PC-3 (cell line): ENCODE measurements around the gene OMG.

Source experiments
- EZH2phosphoT487 ChIP-seq: fragments of 300-600 bp; sonication (generic); IDR thresholded peaks from 2 replicates; pipeline ENCODE4 v1.6.1; 2018; ENCODE audit warnings: mild to moderate bottlenecking, antibody characterized with exemption, low read length, borderline replicate concordance
- TF ChIP-seq, protein P1 (sequence below): fragments of 300-600 bp; sonication (generic); conservative IDR thresholded peaks from 2 replicates; pipeline ENCODE4 v1.5.1; 2017; ENCODE audit warnings: antibody characterized with exemption, low read depth, mild to moderate bottlenecking, low read length

GRCh38 chr17:31283841-31284240, 13.2 kb downstream of the OMG start:
- no peak for TF ChIP-seq EZH2phosphoT487
- TF ChIP-seq, protein P1, sequence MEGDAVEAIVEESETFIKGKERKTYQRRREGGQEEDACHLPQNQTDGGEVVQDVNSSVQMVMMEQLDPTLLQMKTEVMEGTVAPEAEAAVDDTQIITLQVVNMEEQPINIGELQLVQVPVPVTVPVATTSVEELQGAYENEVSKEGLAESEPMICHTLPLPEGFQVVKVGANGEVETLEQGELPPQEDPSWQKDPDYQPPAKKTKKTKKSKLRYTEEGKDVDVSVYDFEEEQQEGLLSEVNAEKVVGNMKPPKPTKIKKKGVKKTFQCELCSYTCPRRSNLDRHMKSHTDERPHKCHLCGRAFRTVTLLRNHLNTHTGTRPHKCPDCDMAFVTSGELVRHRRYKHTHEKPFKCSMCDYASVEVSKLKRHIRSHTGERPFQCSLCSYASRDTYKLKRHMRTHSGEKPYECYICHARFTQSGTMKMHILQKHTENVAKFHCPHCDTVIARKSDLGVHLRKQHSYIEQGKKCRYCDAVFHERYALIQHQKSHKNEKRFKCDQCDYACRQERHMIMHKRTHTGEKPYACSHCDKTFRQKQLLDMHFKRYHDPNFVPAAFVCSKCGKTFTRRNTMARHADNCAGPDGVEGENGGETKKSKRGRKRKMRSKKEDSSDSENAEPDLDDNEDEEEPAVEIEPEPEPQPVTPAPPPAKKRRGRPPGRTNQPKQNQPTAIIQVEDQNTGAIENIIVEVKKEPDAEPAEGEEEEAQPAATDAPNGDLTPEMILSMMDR = no peak
